AG09319 (cell line): ENCODE results near the gene PIH1D1.
A peak's percentile ranks its signal among the peaks of the same experiment; 100 is the strongest.

Source experiments
- DNase-seq: peaks from one replicate; pipeline ENCODE4 v3.0.0-alpha.2; 2010; ENCODE audit warnings: low read depth; ENCODE audit errors: extremely low read depth
- TF ChIP-seq, protein P1 (sequence below): IDR thresholded peaks from 2 replicates; pipeline ENCODE4 v1.5.1; 2011; ENCODE audit warnings: low read depth, mild to moderate bottlenecking, inconsistent platforms, low read length, moderate library complexity

Gene PIH1D1

DNA sequence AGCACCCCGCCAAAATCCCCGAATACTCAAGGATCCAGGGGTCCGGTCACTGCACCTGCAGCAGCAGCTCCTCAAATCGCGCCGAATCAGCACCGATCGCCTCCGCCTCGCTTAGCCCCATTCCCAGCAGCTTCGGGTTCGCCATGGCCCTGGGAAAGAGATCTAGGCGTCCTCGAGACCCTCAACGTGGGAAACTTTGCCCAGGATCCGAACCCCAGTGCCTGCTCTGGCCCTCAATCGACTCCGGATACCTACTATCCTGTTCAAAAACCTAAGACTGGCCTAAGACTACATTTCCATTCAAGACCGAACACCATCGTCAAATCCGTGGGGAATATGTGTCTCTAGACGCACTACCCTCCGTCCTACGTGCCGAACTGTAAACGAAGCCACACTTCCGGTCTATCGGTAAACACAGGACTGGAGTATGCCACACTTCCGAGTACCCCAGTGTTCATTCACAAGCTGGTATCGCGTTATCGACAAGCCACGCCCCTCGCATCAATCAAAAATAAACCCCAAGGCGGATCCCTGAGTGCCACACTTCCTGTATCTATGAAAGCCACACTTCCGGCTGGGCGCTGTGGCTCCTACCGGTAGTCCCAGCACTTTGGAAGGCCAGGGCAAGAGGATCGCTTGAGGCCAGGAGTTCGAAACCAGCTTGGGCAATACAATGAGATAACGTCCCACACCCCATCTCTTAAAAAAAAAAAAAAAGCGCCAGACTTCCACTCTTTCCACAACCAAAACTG, at the start of gene PIH1D1:
Gene PIH1D1, minus strand, starts transcription at position 385 of the 752 bp plus-strand sequence. Its CDS starts 240 bp downstream, at position 145.
- DNase-seq = peak; percentile 97
- TF ChIP-seq, protein P1, sequence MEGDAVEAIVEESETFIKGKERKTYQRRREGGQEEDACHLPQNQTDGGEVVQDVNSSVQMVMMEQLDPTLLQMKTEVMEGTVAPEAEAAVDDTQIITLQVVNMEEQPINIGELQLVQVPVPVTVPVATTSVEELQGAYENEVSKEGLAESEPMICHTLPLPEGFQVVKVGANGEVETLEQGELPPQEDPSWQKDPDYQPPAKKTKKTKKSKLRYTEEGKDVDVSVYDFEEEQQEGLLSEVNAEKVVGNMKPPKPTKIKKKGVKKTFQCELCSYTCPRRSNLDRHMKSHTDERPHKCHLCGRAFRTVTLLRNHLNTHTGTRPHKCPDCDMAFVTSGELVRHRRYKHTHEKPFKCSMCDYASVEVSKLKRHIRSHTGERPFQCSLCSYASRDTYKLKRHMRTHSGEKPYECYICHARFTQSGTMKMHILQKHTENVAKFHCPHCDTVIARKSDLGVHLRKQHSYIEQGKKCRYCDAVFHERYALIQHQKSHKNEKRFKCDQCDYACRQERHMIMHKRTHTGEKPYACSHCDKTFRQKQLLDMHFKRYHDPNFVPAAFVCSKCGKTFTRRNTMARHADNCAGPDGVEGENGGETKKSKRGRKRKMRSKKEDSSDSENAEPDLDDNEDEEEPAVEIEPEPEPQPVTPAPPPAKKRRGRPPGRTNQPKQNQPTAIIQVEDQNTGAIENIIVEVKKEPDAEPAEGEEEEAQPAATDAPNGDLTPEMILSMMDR = peak; percentile 18

DNA sequence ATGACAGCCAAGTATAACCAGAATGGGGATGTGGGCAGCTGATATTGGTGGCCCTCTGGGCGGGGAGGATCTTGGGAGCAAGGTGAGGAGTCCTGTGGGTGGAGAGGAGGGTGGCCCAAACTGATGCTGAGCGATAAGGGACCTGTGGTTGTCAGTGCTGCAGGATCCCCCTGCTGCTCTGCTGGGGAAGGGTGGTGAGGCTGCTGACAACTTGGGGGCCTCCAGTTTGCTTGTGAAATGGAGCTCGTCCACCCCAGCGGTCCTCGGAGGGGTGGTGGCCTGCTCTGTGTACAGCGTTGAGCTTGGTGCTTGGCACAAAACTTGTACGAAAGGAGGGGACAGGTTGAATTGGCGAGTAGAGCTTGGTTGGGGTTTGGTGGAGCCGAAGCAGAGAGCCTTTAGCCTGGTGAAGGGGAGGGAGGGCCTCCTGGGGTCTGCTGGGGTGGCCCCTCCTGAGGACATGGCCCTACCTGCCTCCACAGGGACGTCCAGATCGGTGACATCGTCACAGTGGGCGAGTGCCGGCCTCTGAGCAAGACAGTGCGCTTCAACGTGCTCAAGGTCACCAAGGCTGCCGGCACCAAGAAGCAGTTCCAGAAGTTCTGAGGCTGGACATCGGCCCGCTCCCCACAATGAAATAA, 47.5 kb upstream of the PIH1D1 start:
- DNase-seq = no peak
- TF ChIP-seq, protein P1 = no peak

DNA sequence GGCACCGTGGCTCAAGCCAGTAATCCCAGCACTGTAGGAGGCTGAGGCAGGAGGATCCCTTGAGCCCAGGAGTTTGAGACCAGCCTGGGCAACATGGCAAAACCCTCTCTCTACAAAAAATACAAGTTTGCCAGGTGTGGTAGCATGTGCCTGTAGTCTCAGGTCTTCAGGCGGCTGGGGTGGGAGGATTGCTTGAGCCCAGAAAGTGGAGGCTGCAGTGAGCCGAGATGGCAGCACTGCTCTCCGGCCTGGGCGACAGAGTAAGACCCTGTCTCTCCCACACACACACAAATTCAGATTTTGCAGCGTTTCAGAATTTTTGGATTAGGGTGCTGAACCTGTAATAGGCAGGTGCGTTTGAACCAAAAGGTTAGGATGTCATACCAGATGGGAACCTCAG, 46.9 kb upstream of the PIH1D1 start:
- DNase-seq = no peak
- TF ChIP-seq, protein P1 = no peak

DNA sequence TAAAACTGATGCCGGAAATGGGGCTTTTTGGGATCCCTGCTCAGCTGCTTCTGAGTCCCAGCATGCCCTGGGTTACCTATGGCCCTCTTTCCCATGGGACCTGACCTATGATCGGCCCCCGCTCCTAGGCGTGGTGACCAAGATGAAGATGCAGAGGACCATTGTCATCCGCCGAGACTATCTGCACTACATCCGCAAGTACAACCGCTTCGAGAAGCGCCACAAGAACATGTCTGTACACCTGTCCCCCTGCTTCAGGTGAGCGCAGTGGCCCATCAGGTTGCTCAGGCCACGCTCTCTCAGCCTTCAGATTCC, 46.1 kb upstream of the PIH1D1 start:
- TF ChIP-seq, protein P1 = no peak
- DNase-seq = no peak

DNA sequence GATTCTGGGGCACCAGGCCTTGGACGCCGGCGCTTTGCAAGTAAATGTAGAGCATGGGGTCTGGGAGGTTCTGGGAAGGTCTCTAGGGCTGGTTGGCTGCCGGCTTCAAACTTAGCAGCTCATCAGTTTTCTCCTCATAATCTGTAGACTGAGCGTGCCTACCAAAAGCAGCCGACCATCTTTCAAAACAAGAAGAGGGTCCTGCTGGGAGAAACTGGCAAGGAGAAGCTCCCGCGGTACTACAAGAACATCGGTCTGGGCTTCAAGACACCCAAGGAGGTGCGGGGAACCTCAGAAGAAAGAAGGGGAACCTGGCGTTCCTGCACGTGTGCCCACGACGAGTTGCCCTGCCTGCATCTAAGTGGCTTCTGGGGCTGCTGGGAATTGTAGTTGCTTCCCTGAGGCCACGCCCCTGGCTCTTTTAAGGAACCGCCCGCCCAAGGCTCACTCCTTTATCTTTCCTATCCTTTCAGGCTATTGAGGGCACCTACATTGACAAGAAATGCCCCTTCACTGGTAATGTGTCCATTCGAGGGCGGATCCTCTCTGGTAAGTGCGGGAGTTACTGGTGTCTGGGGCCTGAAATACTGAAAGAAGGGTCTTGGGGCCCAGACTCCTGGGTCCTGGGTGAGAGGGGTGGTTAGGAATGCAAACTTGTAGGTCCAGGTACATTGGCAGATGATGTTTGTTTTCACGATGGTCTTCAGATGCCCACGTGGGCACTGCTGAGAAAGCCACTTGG, 45.6 kb upstream of the PIH1D1 start:
- no peak for DNase-seq

DNA sequence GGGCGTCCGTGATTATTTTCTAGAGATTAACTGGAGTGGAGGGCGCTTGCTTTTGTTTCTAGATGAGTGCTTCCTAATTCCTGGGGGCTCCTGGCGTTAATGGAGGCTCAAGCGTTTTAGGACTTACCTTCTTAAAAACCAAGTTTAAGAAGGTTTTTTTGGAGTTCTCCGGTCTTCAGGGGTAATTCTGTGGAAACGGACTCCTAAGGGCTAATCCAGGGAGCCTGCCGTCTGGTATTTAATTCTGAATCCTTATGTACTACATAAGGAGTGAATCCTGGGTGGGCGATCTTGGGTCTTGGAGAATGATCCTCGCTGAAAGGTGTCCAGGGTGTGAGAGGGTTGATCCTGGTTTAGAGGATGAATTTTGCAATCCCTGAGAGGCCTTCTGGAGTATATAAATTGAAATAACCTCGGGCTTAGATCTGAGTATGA, 45.0 kb upstream of the PIH1D1 start:
- TF ChIP-seq, protein P1 = no peak
- no peak for DNase-seq

More for the DNA sequence above, 45.6 kb upstream of the PIH1D1 start:
- TF ChIP-seq, protein P1 = no peak
